Ovary (tissue), 9 donors: ENCODE results near the gene IL1RL1. TPM values are rescaled to one million over a fixed set of nuclear protein-coding genes. Genes with fewer than 3 reads are reported as not detected.

Experiments used
- DNase-seq, 5 donors: peaks; one replicate each; pipeline ENCODE4 v3.0.0-alpha.2; 2019 to 2020
- H3K27ac ChIP-seq, 2 donors: fragments of 200-600 bp; one replicate each; pipeline versions ENCODE4 v1.5.1 to v1.8.0; 2019 to 2022
- H3K27me3 ChIP-seq: fragments of 200-600 bp; one replicate; pipeline ENCODE4 v1.8.0; 2022
- H3K36me3 ChIP-seq: fragments of 200-600 bp; sonication (generic); one replicate; pipeline ENCODE4 v1.5.1; 2019
- H3K4me1 ChIP-seq: one replicate; pipeline ENCODE4 v1.8.1; 2013; ENCODE audit warnings: mild to moderate bottlenecking, moderate library complexity; ENCODE audit not compliant: insufficient read depth
- H3K4me3 ChIP-seq: fragments of 200-600 bp; sonication (generic); one replicate; pipeline ENCODE4 v1.5.1; 2017
- H3K9me3 ChIP-seq, 2 donors: fragments of 200-600 bp in 1 of 2; sonication (generic) in 1 of 2; one replicate each; pipeline versions ENCODE4 v1.5.1 to v1.8.1; 2013 to 2019; ENCODE audit warnings: mild to moderate bottlenecking in 1 of 2, moderate library complexity in 1 of 2
- CTCF ChIP-seq, 3 donors: fragments of 450-650 bp in 2 of 3; fragments of 200-600 bp in 1 of 3; IDR thresholded peaks; one replicate each; pipeline versions ENCODE4 v1.5.1 to v1.8.0; 2016 to 2022; ENCODE audit warnings: antibody characterized with exemption in 3 of 3, mild to moderate bottlenecking in 1 of 3
- EP300 ChIP-seq: sonication (generic); formaldehyde crosslinking; IDR thresholded peaks from one replicate; pipeline ENCODE4 v1.6.1; 2017; ENCODE audit warnings: antibody characterized with exemption
- POLR2A ChIP-seq: fragments of 450-650 bp; IDR thresholded peaks from one replicate; pipeline ENCODE4 v1.6.1; 2017; ENCODE audit warnings: antibody characterized with exemption, mild to moderate bottlenecking, moderate library complexity
- WGBS, 3 donors: extraction: QIAGEN DNeasy Blood & Tissue Kit in 1 of 3; methylation state at CpG; one replicate each; pipeline versions ENCODE4 v1.1.5 to v1.1.7; 2013 to 2017; 5-methylcytosine and 5-hydroxymethylcytosine counted together
- intact Hi-C, 4 donors: fragments of 100-400 bp; cut with DNase I; formaldehyde crosslinking; loops; one replicate each; pipeline versions ENCODE4 v1.11.0 to v1.15.1; 2022 to 2023
- polyA plus RNA-seq, 2 donors: library from polyadenylated mRNA; stranded (reverse); fragments of 200-250 nt in 1 of 2; fragments of 350-450 nt in 1 of 2; fragmentation: Illumina TruSeq in 1 of 2; extraction: RNeasy Lipid Tissue Mini Kit (QIAGEN cat#74804) in 1 of 2; gene quantifications; one replicate each; pipeline ENCODE4 v1.2.3, GENCODE V29; 2013 to 2014
- total RNA-seq, 7 donors: library from RNA; depleted of rRNA in 2 of 7; stranded (reverse); fragments of >200 nt in 2 of 7; fragmentation: NEBNext Ultra II Directional in 3 of 7; extraction: Animal tissue kit (Norgen Biotek cat#: 25700) in 3 of 7; gene quantifications; one replicate each; pipeline versions ENCODE4 v1.1.0 to v1.2.4, GENCODE V29; 2016 to 2023
- donor health status: DM: no; HTN: no; CAD: no; lungs with moderate emphysema.
- donor health status: DM: no; HTN: no; CAD: no.
- donor health status: Bipolar disorder and iron deficiency.
- donor health status: DM: yes; HTN: yes; CAD: no.
- donor health status: DM: no; HTN: no; CAD: no.
- donor health status: DM: yes; HTN: yes; CAD: no.

The IL1RL1 gene
- total and polyA plus RNA-seq, 9 donors = 0.36 to 2.3 (median 1.9) TPM; not detected in 1

- no peaks in the 10 kb centered on the region for H3K4me1 ChIP-seq
- DNase-seq = no peak
- no peaks in the 10 kb centered on the region for H3K9me3 ChIP-seq
- WGBS, 3 donors = 84 to 91% (median 89%) methylated on average over 1 of the region's 1 CpG
- H3K4me3 ChIP-seq = no peak overlapping the region
- H3K27me3 ChIP-seq = no peaks in the 10 kb centered on the region
- no peaks in the 10 kb centered on the region for H3K36me3 ChIP-seq
- intact Hi-C loops = no loop called here
- TF ChIP-seq EP300 = no peak
- TF ChIP-seq CTCF (IDR thresholded peaks at IDR 0.05) = no peak
- TF ChIP-seq POLR2A = no peak
- H3K27ac ChIP-seq = no peak overlapping the region
These were observed 58.5 kb downstream of the IL1RL1 start for GRCh38 chr2:102369866-102370265.

GRCh38 chr2:102376052-102376591 is 64.8 kb downstream of the IL1RL1 start:
- TF ChIP-seq POLR2A = no peak
- TF ChIP-seq CTCF (IDR thresholded peaks at IDR 0.05) = no peak
- TF ChIP-seq EP300 = no peak
- WGBS, 3 donors = 65 to 74% (median 71%) methylated on average over 1 of the region's 1 CpG
- no peak overlapping the region for H3K4me3 ChIP-seq

GRCh38 chr2:102383722-102384121 is 72.4 kb downstream of the IL1RL1 start:
- intact Hi-C loops = no loop called here
- Histone ChIP-seq H3K4me1 (no peaks in the 10 kb centered on the region), H3K27ac (no peak overlapping the region), H3K9me3 (no peaks in the 10 kb centered on the region), H3K36me3 (no peaks in the 10 kb centered on the region), H3K27me3 (no peaks in the 10 kb centered on the region), H3K4me3 (no peak overlapping the region)
- TF ChIP-seq EP300 = no peak
- TF ChIP-seq POLR2A = no peak
- no peak for TF ChIP-seq CTCF (IDR thresholded peaks at IDR 0.05)
- DNase-seq = no peak

More at GRCh38 chr2:102376052-102376591, 64.8 kb downstream of the IL1RL1 start:
- Histone ChIP-seq H3K36me3 (no peaks in the 10 kb centered on the region), H3K9me3 (no peaks in the 10 kb centered on the region), H3K4me1 (no peaks in the 10 kb centered on the region), H3K27me3 (no peaks in the 10 kb centered on the region), H3K27ac (no peak overlapping the region)
- DNase-seq = no peak
- intact Hi-C loops = no loop called here

GRCh38 chr2:102385522-102385921 is 74.2 kb downstream of the IL1RL1 start:
- TF ChIP-seq CTCF (IDR thresholded peaks at IDR 0.05) (no peak), EP300 (no peak), POLR2A (no peak)
- no peaks in the 10 kb centered on the region for H3K9me3 ChIP-seq
- intact Hi-C loops = no loop called here

More at GRCh38 chr2:102385522-102385921, 74.2 kb downstream of the IL1RL1 start:
- no peaks in the 10 kb centered on the region for H3K4me1 ChIP-seq
- DNase-seq = no peak
- no peak overlapping the region for H3K27ac ChIP-seq
- no peaks in the 10 kb centered on the region for H3K27me3 ChIP-seq
- WGBS, 3 donors = 82 to 90% (median 83%) methylated on average over 1 of the region's 1 CpG
- H3K4me3 ChIP-seq = no peak overlapping the region
- H3K36me3 ChIP-seq = no peaks in the 10 kb centered on the region
